Endothelial cell of umbilical vein (primary cell): ENCODE results near the gene MRGPRD. TPM values are rescaled to one million over a fixed set of nuclear protein-coding genes. Genes with fewer than 3 reads are reported as not detected.

Source experiments
- BruUV-seq: library from RNA; stranded (reverse); fragments of 400-500 nt; replicated peaks from 2 replicates; lab custom pipeline; 2021; lab: Mats Ljungman, UMichigan
- CTCF ChIA-PET: fragments of 300-600, 350-600 bp; sonication (Branson Sonifier 250); formaldehyde crosslinking; loops from one replicate; lab custom pipeline; 2021; ENCODE audit warnings: antibody characterized with exemption, inconsistent platforms; lab: Charles Lee
- POLR2A ChIA-PET: fragments of 300-600, 350-600 bp; sonication (Branson Sonifier 250); formaldehyde crosslinking; loops from one replicate; lab custom pipeline; 2021; ENCODE audit warnings: antibody characterized with exemption, inconsistent platforms; lab: Charles Lee
- DNase-seq: peaks from one replicate; pipeline ENCODE4 v3.0.0-alpha.2; 2011; ENCODE audit warnings: low read depth, low spot score
- FAIRE-seq: peaks from 2 replicates; lab custom pipeline; 2011; peaks lifted over from hg19 to GRCh38; lab: Jason Lieb, UNC
- H2AFZ ChIP-seq: 2 replicates; pipeline ENCODE4 v1.6.0; 2012; ENCODE audit warnings: low read depth, low read length, control low read depth, inconsistent platforms
- H3K27ac ChIP-seq: 2 replicates; pipeline ENCODE4 v1.5.1; 2011; ENCODE audit warnings: low read depth, mild to moderate bottlenecking, control low read depth, low read length, moderate library complexity; ENCODE audit not compliant: insufficient read depth
- H3K27me3 ChIP-seq, 2 experiments: 2 replicates each; pipeline versions ENCODE4 v1.6.0 to v1.6.1; 2011; ENCODE audit warnings: low read length in 2 of 2, mixed read lengths in 1 of 2; ENCODE audit not compliant: control insufficient read depth in 2 of 2, insufficient read depth in 2 of 2
- H3K36me3 ChIP-seq, 2 experiments: 2 replicates in 1 of 2; 3 replicates in 1 of 2; pipeline ENCODE4 v1.5.1; 2011; ENCODE audit warnings: low read length in 2 of 2, mild to moderate bottlenecking in 1 of 2, moderate library complexity in 1 of 2; ENCODE audit not compliant: control insufficient read depth in 2 of 2, insufficient read depth in 2 of 2; ENCODE audit errors: extremely low read depth in 1 of 2
- H3K4me1 ChIP-seq: 3 replicates; pipeline ENCODE4 v1.5.1; 2011; ENCODE audit warnings: mild to moderate bottlenecking, low read length; ENCODE audit not compliant: control insufficient read depth, insufficient read depth; ENCODE audit errors: extremely low read depth
- H3K4me2 ChIP-seq: 2 replicates; pipeline ENCODE4 v1.6.1; 2011; ENCODE audit warnings: low read length, control low read depth, mixed read lengths; ENCODE audit not compliant: insufficient read depth
- H3K4me3 ChIP-seq, 3 experiments: fragments of 200-600 bp in 1 of 3; sonication (generic), shearing (Covaris generic) in 1 of 3; replicated peaks in 1 of 3; 2 replicates each; pipeline ENCODE4 v1.5.1; 2011 to 2016; ENCODE audit warnings: control low read depth in 3 of 3, low read length in 3 of 3, mild to moderate bottlenecking in 2 of 3, inconsistent platforms in 1 of 3, low read depth in 1 of 3, moderate library complexity in 1 of 3; ENCODE audit not compliant: insufficient read depth in 1 of 3
- H3K79me2 ChIP-seq: 2 replicates; pipeline ENCODE4 v1.6.0; 2012; ENCODE audit warnings: low read length, inconsistent platforms; ENCODE audit not compliant: control insufficient read depth, insufficient read depth
- H3K9ac ChIP-seq: replicated peaks from 2 replicates; pipeline ENCODE3; 2011; ENCODE audit warnings: low read length, control low read depth; ENCODE audit not compliant: insufficient read depth; ENCODE audit errors: extremely low read depth
- H3K9me1 ChIP-seq: replicated peaks from 3 replicates; pipeline ENCODE4 v1.6.0; 2011; ENCODE audit warnings: mild to moderate bottlenecking, low read length; ENCODE audit not compliant: control insufficient read depth, insufficient read depth; ENCODE audit errors: extremely low read depth
- H3K9me3 ChIP-seq: replicated peaks from 2 replicates; pipeline ENCODE4 v1.5.1; 2012; ENCODE audit warnings: low read length, inconsistent platforms; ENCODE audit not compliant: control insufficient read depth, insufficient read depth
- H4K20me1 ChIP-seq: replicated peaks from 2 replicates; pipeline ENCODE3; 2011; ENCODE audit warnings: mild to moderate bottlenecking, low read length; ENCODE audit not compliant: control insufficient read depth, insufficient read depth; ENCODE audit errors: extremely low read depth
- EZH2 ChIP-seq: IDR thresholded peaks from 2 replicates; pipeline ENCODE4 v1.6.1; 2012; ENCODE audit warnings: borderline replicate concordance, low read depth, mild to moderate bottlenecking, moderate library complexity, low read length, inconsistent platforms; ENCODE audit not compliant: severe bottlenecking
- FOS ChIP-seq: IDR thresholded peaks from 2 replicates; pipeline ENCODE4 v1.6.1; 2011; ENCODE audit warnings: mild to moderate bottlenecking, low read length, moderate library complexity, borderline replicate concordance; ENCODE audit not compliant: insufficient read depth
- GATA2 ChIP-seq: IDR thresholded peaks from 2 replicates; pipeline ENCODE4 v1.7.0; 2011; ENCODE audit warnings: low read depth, mild to moderate bottlenecking, moderate library complexity, mixed read lengths, low read length; ENCODE audit not compliant: insufficient read length, insufficient read depth
- JUN ChIP-seq: IDR thresholded peaks from 2 replicates; pipeline ENCODE4 v1.6.1; 2011; ENCODE audit warnings: borderline replicate concordance, low read depth; ENCODE audit not compliant: insufficient read length, insufficient read depth
- MYC ChIP-seq: IDR thresholded peaks from one replicate; pipeline ENCODE4 v1.6.1; 2011; ENCODE audit warnings: mild to moderate bottlenecking, low read depth, low read length
- POLR2A ChIP-seq: IDR thresholded peaks from 2 replicates; pipeline ENCODE4 v1.6.1; 2012; ENCODE audit warnings: low read depth, mild to moderate bottlenecking, control low read depth, low read length
- POLR2AphosphoS5 ChIP-seq: IDR thresholded peaks from 2 replicates; pipeline ENCODE4 v1.6.1; 2012; ENCODE audit warnings: low read depth, mild to moderate bottlenecking, control low read depth, low read length, moderate library complexity; ENCODE audit not compliant: insufficient read depth
- dilution Hi-C: fragments of 300-500 bp; cut with MboI; formaldehyde crosslinking; loops from one replicate; pipeline ENCODE4 v1.15.0; 2019; ENCODE audit warnings: low sequenced_read_pairs; ENCODE audit not compliant: extremely low pct_ligation_motif_present
- intact Hi-C: fragments of 100-400 bp; cut with micrococcal nuclease; formaldehyde crosslinking; loops from one replicate; pipeline ENCODE4 v1.10.0; 2022
- polyA plus RNA-seq, 4 experiments: library from polyadenylated mRNA; depleted of rRNA in 3 of 4; stranded (reverse) in 3 of 4; unstranded in 1 of 4; fragments of >200 nt; gene quantifications; 2 replicates each; pipeline versions ENCODE4 v1.2.1 to v1.2.3, GENCODE V29; 2011 to 2012; ENCODE audit warnings: missing spikeins in 1 of 4
- total RNA-seq: library from RNA; stranded (reverse); gene quantifications from 2 replicates; pipeline ENCODE4 v1.2.3, GENCODE V29; 2021
- TF ChIP-seq, protein P1 (sequence below), 2 donors: IDR thresholded peaks; 1 replicate in 1 of 2; 2 replicates in 1 of 2; pipeline ENCODE4 v1.5.1; 2011; ENCODE audit warnings: low read length in 2 of 2, mild to moderate bottlenecking in 2 of 2, moderate library complexity in 2 of 2, control low read depth in 1 of 2, inconsistent platforms in 1 of 2, low read depth in 1 of 2; ENCODE audit not compliant: insufficient read depth in 1 of 2; ENCODE audit errors: extremely low read depth in 1 of 2
- TF ChIP-seq, protein P2 (sequence below): IDR thresholded peaks from 2 replicates; pipeline ENCODE4 v1.6.1; 2011; ENCODE audit not compliant: insufficient read depth, insufficient read length

The MRGPRD gene
- total and polyA plus RNA-seq, 2 donors (not counting 3 experiments of a cell fraction or from before 2014, with no cell fraction given): not detected

GRCh38 chr11:68939583-68940555 is 40.9 kb downstream of the MRGPRD start:
- H3K4me2 ChIP-seq: no peak overlapping the region
- no peaks in the 10 kb centered on the region for H3K4me1 ChIP-seq
- H3K9ac ChIP-seq: no peak overlapping the region
- H4K20me1 ChIP-seq: no peaks in the 10 kb centered on the region
- intact Hi-C loops: no loop called here
- no peak overlapping the region for H2AFZ ChIP-seq
- no peaks in the 10 kb centered on the region for H3K27me3 ChIP-seq
- no peak for DNase-seq
- no peak for FAIRE-seq
- ChIA-PET POLR2A (no interaction called here), CTCF (no interaction called here)
- no peaks in the 10 kb centered on the region for H3K79me2 ChIP-seq
- no peak overlapping the region for H3K27ac ChIP-seq
- no TSS peak for BruUV-seq
- no peaks in the 10 kb centered on the region for H3K9me1 ChIP-seq
- no peak overlapping the region for H3K4me3 ChIP-seq
- TF ChIP-seq GATA2 (no peak), POLR2AphosphoS5 (no peak)
- peaks cover 3 to 35% of the 10 kb centered on the region in 2 experiments for H3K36me3 ChIP-seq
- dilution Hi-C loops: no loop called here
- H3K9me3 ChIP-seq: no peaks in the 10 kb centered on the region

DNA sequence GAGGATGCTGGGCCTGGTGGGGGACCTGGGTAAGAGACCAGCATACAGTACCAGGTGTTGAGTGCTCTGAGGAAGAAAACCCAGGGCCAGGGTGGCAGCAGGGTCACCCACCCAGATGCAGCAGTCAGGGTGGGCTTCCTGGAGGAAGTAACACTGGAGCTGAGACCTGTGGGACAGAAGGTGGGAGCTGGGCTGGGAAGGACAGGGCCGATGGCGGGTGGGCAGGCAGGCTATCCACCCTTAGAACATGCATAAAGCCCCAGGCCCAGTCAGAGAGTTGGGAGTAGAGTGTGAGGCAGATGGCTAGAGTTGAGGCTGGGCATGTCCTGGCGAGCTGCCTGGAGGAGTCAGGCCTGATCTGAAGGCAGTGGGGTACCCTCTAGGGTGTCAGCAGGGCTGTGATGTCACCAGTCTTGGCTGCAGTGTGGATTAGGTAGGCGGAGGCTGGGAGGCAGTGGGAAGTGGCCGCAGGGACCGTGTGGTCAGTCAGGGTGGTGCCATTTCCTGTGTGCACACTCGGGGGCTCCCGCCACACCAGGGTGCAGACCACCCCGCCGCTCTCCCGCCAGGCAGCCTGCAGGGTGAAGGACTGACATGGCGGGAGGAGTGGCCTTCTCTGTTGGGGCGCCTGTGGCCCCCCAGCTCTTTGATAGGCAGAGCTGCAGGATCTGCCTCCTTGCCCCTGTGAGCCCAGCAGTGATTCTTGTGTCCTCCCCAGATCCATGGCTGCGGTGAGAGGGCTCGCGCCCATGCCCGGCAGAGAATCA is 41.8 kb downstream of the MRGPRD start:
- FAIRE-seq: no peak
- Histone ChIP-seq H4K20me1 (no peaks in the 10 kb centered on the region), H3K4me2 (no peak overlapping the region), H3K4me1 (no peaks in the 10 kb centered on the region), H3K9ac (no peak overlapping the region), H3K27me3 (no peaks in the 10 kb centered on the region), H3K9me1 (no peaks in the 10 kb centered on the region), H3K36me3 (peaks cover 3 to 41% of the 10 kb centered on the region in 2 experiments), H2AFZ (no peak overlapping the region), H3K27ac (no peak overlapping the region), H3K4me3 (no peak overlapping the region), H3K9me3 (no peaks in the 10 kb centered on the region), H3K79me2 (no peaks in the 10 kb centered on the region)
- ChIA-PET CTCF (no interaction called here), POLR2A (no interaction called here)
- BruUV-seq: no TSS peak
- dilution Hi-C loops: no loop called here
- intact Hi-C loops: no loop called here
- no peak for DNase-seq
- no peak for TF ChIP-seq MYC
- TF ChIP-seq POLR2AphosphoS5: no peak
- TF ChIP-seq, protein P1, sequence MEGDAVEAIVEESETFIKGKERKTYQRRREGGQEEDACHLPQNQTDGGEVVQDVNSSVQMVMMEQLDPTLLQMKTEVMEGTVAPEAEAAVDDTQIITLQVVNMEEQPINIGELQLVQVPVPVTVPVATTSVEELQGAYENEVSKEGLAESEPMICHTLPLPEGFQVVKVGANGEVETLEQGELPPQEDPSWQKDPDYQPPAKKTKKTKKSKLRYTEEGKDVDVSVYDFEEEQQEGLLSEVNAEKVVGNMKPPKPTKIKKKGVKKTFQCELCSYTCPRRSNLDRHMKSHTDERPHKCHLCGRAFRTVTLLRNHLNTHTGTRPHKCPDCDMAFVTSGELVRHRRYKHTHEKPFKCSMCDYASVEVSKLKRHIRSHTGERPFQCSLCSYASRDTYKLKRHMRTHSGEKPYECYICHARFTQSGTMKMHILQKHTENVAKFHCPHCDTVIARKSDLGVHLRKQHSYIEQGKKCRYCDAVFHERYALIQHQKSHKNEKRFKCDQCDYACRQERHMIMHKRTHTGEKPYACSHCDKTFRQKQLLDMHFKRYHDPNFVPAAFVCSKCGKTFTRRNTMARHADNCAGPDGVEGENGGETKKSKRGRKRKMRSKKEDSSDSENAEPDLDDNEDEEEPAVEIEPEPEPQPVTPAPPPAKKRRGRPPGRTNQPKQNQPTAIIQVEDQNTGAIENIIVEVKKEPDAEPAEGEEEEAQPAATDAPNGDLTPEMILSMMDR (IDR thresholded peaks at IDR 0.05; ENCODE audit: extremely low read depth in 1 of 2, insufficient read depth in 1 of 2, low read depth in 1 of 2, low read length in 2 of 2): no peak
- no peak for TF ChIP-seq EZH2
- no peak for TF ChIP-seq JUN
- no peak for TF ChIP-seq GATA2
- TF ChIP-seq, protein P2, sequence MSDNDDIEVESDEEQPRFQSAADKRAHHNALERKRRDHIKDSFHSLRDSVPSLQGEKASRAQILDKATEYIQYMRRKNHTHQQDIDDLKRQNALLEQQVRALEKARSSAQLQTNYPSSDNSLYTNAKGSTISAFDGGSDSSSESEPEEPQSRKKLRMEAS: no peak
- no peak for TF ChIP-seq POLR2A
- TF ChIP-seq FOS: no peak
